Activated CD4-positive, alpha-beta T cell treated with anti-CD3 and anti-CD28 coated beads, Interleukin-2, amount 50 U/mL, for 16 hours (primary cell): ENCODE measurements around the gene SLC39A5.
"Not testable (repeated sequence)": the region's sequence is repeated elsewhere in the genome, so short reads cannot be mapped to it uniquely, and the experiment has no call there.

Experiments
- DNase-seq: peaks from one replicate; pipeline ENCODE4 v3.0.0-alpha.2; 2020

SLC39A5 gene

GRCh38 chr12:56229916-56230431 lies at the start of gene SLC39A5:
Gene SLC39A5 (plus strand): TSS chr12:56230051. CDS start chr12:56231275, 1,224 bp downstream.
- no peak for DNase-seq

- DNase-seq, result no peak
These were observed 42.9 kb upstream of the SLC39A5 start for GRCh38 chr12:56186957-56187356.

GRCh38 chr12:56188131-56188777 lies 41.6 kb upstream of the SLC39A5 start:
- peak; percentile 16 for DNase-seq

- peak; percentile 11 for DNase-seq
These were observed 41.1 kb upstream of the SLC39A5 start for GRCh38 chr12:56188778-56189098.

GRCh38 chr12:56189099-56189917 lies 40.5 kb upstream of the SLC39A5 start, which contains the start of gene SMARCC2:
Gene SMARCC2 (minus strand): TSS chr12:56189483. CDS start chr12:56189461, 22 bp downstream.
- peak; percentile 87 for DNase-seq

GRCh38 chr12:56189918-56190694 lies 39.7 kb upstream of the SLC39A5 start:
- DNase-seq, result peak; percentile 94

GRCh38 chr12:56190695-56191155 lies 39.1 kb upstream of the SLC39A5 start:
- DNase-seq, result no peak

GRCh38 chr12:56192582-56192981 lies 37.3 kb upstream of the SLC39A5 start:
- DNase-seq, result no peak

- peak; percentile 86 for DNase-seq
These were observed 36.7 kb upstream of the SLC39A5 start for GRCh38 chr12:56193025-56193578.

GRCh38 chr12:56196818-56197550 lies 32.9 kb upstream of the SLC39A5 start:
- not testable (repeated sequence) for DNase-seq

GRCh38 chr12:56197921-56198635 lies 31.8 kb upstream of the SLC39A5 start:
- DNase-seq, result no peak

- no peak for DNase-seq
These were observed 31.0 kb upstream of the SLC39A5 start for GRCh38 chr12:56198836-56199235.

GRCh38 chr12:56202366-56202765 lies 27.5 kb upstream of the SLC39A5 start:
- no peak for DNase-seq

- no peak for DNase-seq
These were observed 27.0 kb upstream of the SLC39A5 start for GRCh38 chr12:56202838-56203237.

- no peak for DNase-seq
These were observed 25.6 kb upstream of the SLC39A5 start for GRCh38 chr12:56204275-56204674.

- no peak for DNase-seq
These were observed 24.4 kb upstream of the SLC39A5 start for GRCh38 chr12:56205445-56205844.

- no peak for DNase-seq
These were observed 23.2 kb upstream of the SLC39A5 start for GRCh38 chr12:56206452-56207166.

GRCh38 chr12:56208006-56208405 lies 21.8 kb upstream of the SLC39A5 start:
- DNase-seq, result no peak

- DNase-seq, result no peak
These were observed 17.5 kb upstream of the SLC39A5 start for GRCh38 chr12:56212361-56212760.

GRCh38 chr12:56213878-56214277 lies 16.0 kb upstream of the SLC39A5 start:
- no peak for DNase-seq

GRCh38 chr12:56216461-56216860 lies 13.4 kb upstream of the SLC39A5 start:
- DNase-seq, result no peak
